ENCODE measurements around the gene CNTFR. TPM values are rescaled to one million over a fixed set of nuclear protein-coding genes. Genes with fewer than 3 reads are reported as not detected.

The CNTFR gene
- total RNA-seq, 1 experiment from 2014 or later: not detected

- BruUV-seq (replicated peaks): no TSS peak
- Mint-ChIP-seq H3K4me3 (ENCODE audit: low read depth, unreplicated experiment) (no peak overlapping the region), H3K36me3 (ENCODE audit: insufficient read depth, unreplicated experiment) (no peaks in the 10 kb centered on the region)
Observed at GRCh38 chr9:34600908-34601307, 11.4 kb upstream of the CNTFR start.

GRCh38 chr9:34599546-34599945 is 10.0 kb upstream of the CNTFR start:
- CTCF ChIA-PET: no interaction called here
- H3K27me3 Mint-ChIP-seq (ENCODE audit: unreplicated experiment): peaks cover 81% of the 10 kb centered on the region

More at GRCh38 chr9:34600908-34601307, 11.4 kb upstream of the CNTFR start:
- H3K4me1 Mint-ChIP-seq (ENCODE audit: low read depth, unreplicated experiment): no peaks in the 10 kb centered on the region
- no peaks in the 10 kb centered on the region for H3K9me3 Mint-ChIP-seq (ENCODE audit: low read depth, unreplicated experiment)
- peak; percentile 15 for DNase-seq
- TF ChIP-seq CTCF (IDR thresholded peaks at IDR 0.05; ENCODE audit: unreplicated experiment): no peak
- CTCF ChIA-PET: no interaction called here
- peaks cover 76% of the 10 kb centered on the region for H3K27me3 Mint-ChIP-seq (ENCODE audit: unreplicated experiment)
- no peak overlapping the region for H3K27ac Mint-ChIP-seq (ENCODE audit: unreplicated experiment)
- intact Hi-C loops (cut with micrococcal nuclease; ENCODE audit: unreplicated experiment): no loop called here

GRCh38 chr9:34594177-34594576 is 4.7 kb upstream of the CNTFR start:
- CTCF ChIA-PET: no interaction called here
- H3K9me3 Mint-ChIP-seq (ENCODE audit: low read depth, unreplicated experiment): no peaks in the 10 kb centered on the region
- peaks cover 6% of the 10 kb centered on the region for H3K36me3 Mint-ChIP-seq (ENCODE audit: insufficient read depth, unreplicated experiment)
- DNase-seq: no peak
- no TSS peak for BruUV-seq (replicated peaks)
- H3K4me3 Mint-ChIP-seq (ENCODE audit: low read depth, unreplicated experiment): no peak overlapping the region
- TF ChIP-seq CTCF (IDR thresholded peaks at IDR 0.05; ENCODE audit: unreplicated experiment): no peak
- no peak overlapping the region for H3K27ac Mint-ChIP-seq (ENCODE audit: unreplicated experiment)
- H3K27me3 Mint-ChIP-seq (ENCODE audit: unreplicated experiment): peaks cover 84% of the 10 kb centered on the region
- no peaks in the 10 kb centered on the region for H3K4me1 Mint-ChIP-seq (ENCODE audit: low read depth, unreplicated experiment)
- intact Hi-C loops (cut with micrococcal nuclease; ENCODE audit: unreplicated experiment): loop anchor here (5.0 to 10.0 kb wide), 3 partner anchors 47 to 189 kb away; no protein-coding TSS in a partner anchor

More at GRCh38 chr9:34599546-34599945, 10.0 kb upstream of the CNTFR start:
- no peaks in the 10 kb centered on the region for H3K9me3 Mint-ChIP-seq (ENCODE audit: low read depth, unreplicated experiment)
- DNase-seq: no peak
- H3K27ac Mint-ChIP-seq (ENCODE audit: unreplicated experiment): no peak overlapping the region
- no peak for TF ChIP-seq CTCF (IDR thresholded peaks at IDR 0.05; ENCODE audit: unreplicated experiment)
- intact Hi-C loops (cut with micrococcal nuclease; ENCODE audit: unreplicated experiment): loop anchor here (10.0 kb wide), 1 partner anchor 195 kb away; no protein-coding TSS in a partner anchor
- no peaks in the 10 kb centered on the region for H3K36me3 Mint-ChIP-seq (ENCODE audit: insufficient read depth, unreplicated experiment)
- no TSS peak for BruUV-seq (replicated peaks)
- no peaks in the 10 kb centered on the region for H3K4me1 Mint-ChIP-seq (ENCODE audit: low read depth, unreplicated experiment)
- H3K4me3 Mint-ChIP-seq (ENCODE audit: low read depth, unreplicated experiment): no peak overlapping the region

- BruUV-seq (replicated peaks): no TSS peak
- Mint-ChIP-seq H3K36me3 (ENCODE audit: insufficient read depth, unreplicated experiment) (peaks cover 6% of the 10 kb centered on the region), H3K4me3 (ENCODE audit: low read depth, unreplicated experiment) (no peak overlapping the region), H3K27ac (ENCODE audit: unreplicated experiment) (no peak overlapping the region), H3K27me3 (ENCODE audit: unreplicated experiment) (peaks cover 85% of the 10 kb centered on the region), H3K4me1 (ENCODE audit: low read depth, unreplicated experiment) (no peaks in the 10 kb centered on the region), H3K9me3 (ENCODE audit: low read depth, unreplicated experiment) (no peaks in the 10 kb centered on the region)
- intact Hi-C loops (cut with micrococcal nuclease; ENCODE audit: unreplicated experiment): loop anchor here (5.0 to 10.0 kb wide), 3 partner anchors 46 to 188 kb away; no protein-coding TSS in a partner anchor
- no peak for DNase-seq
- CTCF ChIA-PET: interaction anchor here (2.3 kb wide), 1 partner anchor 45 kb away, joined by 22 read pairs; no protein-coding TSS in a partner anchor
- TF ChIP-seq CTCF (IDR thresholded peaks at IDR 0.05; ENCODE audit: unreplicated experiment): no peak
Observed at GRCh38 chr9:34592895-34593601, 3.5 kb upstream of the CNTFR start.

Measured in Calu3 (cell line).